AG09309 (cell line): ENCODE results near the gene TMSB15A.
"Not testable (repeated sequence)": the region's sequence is repeated elsewhere in the genome, so short reads cannot be mapped to it uniquely, and the experiment has no call there.

Source experiments
- DNase-seq: peaks from one replicate; pipeline ENCODE4 v3.0.0-alpha.2; 2010; ENCODE audit warnings: low read depth
- H3K4me3 ChIP-seq: 2 replicates; pipeline ENCODE4 v1.5.1; 2011; ENCODE audit warnings: mild to moderate bottlenecking, low read depth, low read length, moderate library complexity; ENCODE audit not compliant: control insufficient read depth
- TF ChIP-seq, protein P1 (sequence below): IDR thresholded peaks from 2 replicates; pipeline ENCODE4 v1.5.1; 2011; ENCODE audit warnings: mild to moderate bottlenecking, low read depth, low read length, inconsistent platforms; ENCODE audit not compliant: insufficient read depth, control insufficient read depth; ENCODE audit errors: missing control alignments

TMSB15A gene

DNA sequence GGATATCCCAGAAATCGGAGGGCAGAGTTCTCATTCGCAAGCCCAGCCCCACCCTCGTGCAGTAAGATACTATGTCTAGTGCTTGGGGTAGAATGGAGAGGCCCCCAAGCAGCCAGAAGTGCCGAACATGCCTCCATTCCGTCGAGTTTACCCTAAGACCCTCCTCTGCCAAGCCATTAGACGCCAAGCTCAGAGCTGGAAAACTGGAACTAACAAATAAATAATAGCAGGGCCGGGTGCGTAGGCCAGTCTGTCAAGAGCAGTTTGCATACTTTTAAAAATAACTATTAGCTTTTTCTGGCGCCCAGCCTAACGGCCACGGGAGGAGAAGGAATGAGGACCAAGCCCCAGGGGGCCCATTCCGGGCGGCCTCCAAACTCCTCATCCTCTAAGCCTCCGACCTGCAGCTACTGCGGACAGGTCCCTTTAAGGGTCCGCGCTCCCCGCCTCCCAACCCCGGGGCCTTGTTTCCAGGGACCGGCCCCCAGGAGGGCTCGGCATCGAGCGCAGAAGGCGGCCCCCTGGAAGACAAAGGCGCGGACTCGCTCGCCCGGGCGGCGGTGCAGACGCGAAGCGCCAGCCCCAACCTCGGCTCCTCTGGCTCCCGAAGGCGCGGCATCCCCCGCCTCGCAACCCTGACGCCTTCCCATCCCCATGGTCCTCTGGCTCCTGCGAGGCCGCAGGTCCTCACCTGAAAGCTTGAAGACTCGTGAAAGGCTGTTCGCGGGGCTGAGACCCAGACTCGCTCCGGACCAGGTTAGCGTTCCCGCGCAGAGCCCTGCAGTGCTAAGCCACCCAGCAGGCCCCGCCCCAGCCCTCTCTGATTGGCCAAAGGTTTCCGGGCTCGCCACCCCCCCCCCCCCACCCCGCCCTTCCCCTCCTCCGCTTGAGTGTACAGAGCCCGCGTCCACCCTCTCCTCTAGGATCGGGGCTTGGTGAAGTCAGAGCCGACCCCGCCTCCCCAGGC is at the start of gene TMSB15A:
Gene TMSB15A, minus strand, starts transcription at position 765 of the 967 bp plus-strand sequence.
- TF ChIP-seq, protein P1, sequence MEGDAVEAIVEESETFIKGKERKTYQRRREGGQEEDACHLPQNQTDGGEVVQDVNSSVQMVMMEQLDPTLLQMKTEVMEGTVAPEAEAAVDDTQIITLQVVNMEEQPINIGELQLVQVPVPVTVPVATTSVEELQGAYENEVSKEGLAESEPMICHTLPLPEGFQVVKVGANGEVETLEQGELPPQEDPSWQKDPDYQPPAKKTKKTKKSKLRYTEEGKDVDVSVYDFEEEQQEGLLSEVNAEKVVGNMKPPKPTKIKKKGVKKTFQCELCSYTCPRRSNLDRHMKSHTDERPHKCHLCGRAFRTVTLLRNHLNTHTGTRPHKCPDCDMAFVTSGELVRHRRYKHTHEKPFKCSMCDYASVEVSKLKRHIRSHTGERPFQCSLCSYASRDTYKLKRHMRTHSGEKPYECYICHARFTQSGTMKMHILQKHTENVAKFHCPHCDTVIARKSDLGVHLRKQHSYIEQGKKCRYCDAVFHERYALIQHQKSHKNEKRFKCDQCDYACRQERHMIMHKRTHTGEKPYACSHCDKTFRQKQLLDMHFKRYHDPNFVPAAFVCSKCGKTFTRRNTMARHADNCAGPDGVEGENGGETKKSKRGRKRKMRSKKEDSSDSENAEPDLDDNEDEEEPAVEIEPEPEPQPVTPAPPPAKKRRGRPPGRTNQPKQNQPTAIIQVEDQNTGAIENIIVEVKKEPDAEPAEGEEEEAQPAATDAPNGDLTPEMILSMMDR: no peak
- peak within 1 kb of the TSS; percentile 39 for H3K4me3 ChIP-seq
- no peak for DNase-seq

DNA sequence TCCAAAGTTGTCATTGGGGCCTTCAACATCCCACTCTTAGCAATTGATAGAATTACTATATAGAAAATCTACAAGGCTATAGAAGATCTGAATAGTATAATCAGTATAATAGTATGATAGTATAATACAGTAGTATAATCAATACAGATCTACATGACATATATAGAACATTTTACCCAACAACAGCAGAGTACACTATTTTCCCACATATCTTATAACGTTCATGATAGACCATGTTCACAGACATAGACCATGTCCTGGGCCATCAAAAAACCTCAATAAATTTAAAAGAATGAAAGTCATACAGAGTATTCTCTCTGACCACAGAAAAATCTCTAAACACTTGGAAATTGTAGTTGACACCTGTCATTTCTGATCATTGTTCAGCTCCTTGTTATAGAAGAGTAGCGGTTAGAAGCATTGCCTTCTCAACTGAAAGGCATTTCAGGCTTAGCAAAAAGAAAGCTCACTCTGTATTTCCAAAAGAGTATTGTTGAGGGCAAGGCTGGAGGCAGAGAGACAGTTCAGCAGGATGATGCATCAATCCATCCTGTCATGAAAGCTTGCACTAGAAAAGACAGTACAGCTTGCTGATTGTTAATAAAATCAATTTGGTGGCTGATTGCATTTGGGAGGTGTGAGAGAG is 44.0 kb upstream of the TMSB15A start:
- no peak overlapping the region for H3K4me3 ChIP-seq
- TF ChIP-seq, protein P1: no peak
- DNase-seq: no peak

DNA sequence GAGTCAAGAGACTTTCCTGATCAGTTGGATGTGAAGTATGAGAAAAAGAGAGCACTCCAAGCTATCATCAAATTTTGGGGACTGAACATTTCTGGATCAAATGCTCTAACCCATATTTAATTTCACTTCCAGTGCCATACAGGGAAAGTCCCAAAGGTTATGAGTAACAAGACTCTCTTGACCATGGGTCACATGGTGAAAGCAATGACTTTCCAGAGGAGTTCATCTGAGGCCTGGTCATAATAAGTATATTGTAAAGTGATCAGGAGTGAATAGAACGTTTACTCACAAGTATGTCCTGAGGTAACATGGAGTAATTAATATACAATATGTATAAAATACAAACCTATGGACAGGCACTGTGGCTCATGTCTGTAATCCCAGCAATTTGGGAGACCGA is 42.1 kb upstream of the TMSB15A start:
- no peak for DNase-seq
- TF ChIP-seq, protein P1: no peak
- no peak overlapping the region for H3K4me3 ChIP-seq

DNA sequence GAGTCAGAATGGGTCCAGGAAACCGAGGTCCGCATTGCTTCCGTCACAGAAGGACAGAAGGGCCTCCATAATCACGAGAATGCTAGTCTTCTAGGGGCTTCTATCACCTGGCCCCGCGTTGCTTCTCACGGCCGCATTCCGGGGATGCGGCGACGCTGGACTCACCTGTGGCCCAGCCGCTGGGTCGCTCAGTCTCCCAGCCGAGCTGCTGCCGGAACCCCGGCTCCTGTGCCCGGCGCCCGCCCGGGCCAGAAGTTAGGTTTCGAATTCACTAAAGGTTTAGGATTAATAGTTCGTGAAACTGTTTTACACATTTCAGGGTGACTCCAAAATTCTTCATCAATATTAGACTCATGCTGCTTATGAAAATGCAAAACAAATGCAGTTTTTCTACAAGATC is 31.7 kb upstream of the TMSB15A start:
- no peak for DNase-seq
- TF ChIP-seq, protein P1: no peak
- no peak overlapping the region for H3K4me3 ChIP-seq

DNA sequence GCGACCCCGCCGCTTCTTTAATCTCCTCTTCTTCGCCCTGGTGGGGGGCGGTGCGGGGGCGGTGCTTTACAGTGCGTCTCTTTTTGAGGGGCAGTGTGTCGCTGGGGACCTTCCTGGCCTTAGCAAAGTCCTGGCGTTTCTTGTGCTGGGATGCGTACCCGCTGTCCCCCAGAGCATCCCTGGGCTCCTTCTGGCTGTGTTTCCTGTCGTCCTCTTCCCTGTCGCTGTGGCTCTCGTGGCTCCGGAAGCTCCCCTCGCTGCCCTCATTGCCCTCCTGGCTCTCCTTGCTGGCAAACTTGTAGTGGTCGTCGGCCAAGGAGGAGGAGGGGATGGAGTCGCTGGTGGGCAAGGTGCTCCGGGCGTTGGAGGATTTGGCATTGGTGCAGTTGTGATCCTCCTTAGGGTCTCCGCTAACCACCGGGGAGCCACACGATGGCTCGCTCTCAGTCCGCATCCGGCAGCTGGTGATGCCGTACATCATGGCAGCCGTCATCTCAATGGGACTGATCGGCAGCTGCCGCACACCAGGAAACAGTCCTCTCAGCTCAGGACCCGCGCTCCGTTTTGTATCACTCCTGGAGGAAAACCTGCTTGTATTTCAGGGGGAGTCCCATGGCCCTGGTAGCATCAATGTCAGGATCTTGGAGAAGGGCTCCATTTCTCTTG is 30.4 kb upstream of the TMSB15A start:
- no peak for DNase-seq
- TF ChIP-seq, protein P1: no peak
- peak overlapping the region; percentile 21 for H3K4me3 ChIP-seq

DNA sequence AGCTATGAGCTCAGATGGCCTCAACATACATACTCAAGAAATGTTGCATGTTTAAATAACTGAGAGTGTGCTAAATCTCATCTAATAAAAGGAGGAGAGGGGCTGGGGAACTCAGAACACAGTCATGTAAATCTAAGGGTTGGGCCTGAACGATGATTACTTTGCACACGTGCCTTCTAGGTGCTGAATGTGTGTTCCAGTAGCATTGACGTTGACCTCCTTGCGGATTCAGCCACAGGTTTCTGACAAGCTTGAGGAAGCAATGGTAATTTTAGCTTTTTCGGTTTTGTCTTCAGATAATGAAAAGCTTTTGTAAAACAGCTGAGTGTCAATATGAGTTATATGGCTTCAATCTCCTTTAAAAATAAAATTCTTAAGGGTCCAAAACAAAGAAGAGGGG is 29.6 kb upstream of the TMSB15A start:
- not testable (repeated sequence) for DNase-seq, H3K4me3 ChIP-seq
